GM13977 (cell line): ENCODE data around the gene PGGHG.
A peak's percentile ranks its signal among the peaks of the same experiment; 100 is the strongest.

ENCODE experiments used
- DNase-seq: peaks from one replicate; pipeline ENCODE4 v3.0.0; 2012; ENCODE audit warnings: low spot score
- CTCF ChIP-seq: IDR thresholded peaks from 2 replicates; pipeline ENCODE4 v1.5.1; 2012; ENCODE audit warnings: mild to moderate bottlenecking, control low read depth; ENCODE audit not compliant: insufficient read depth; ENCODE audit errors: extremely low read depth, missing control alignments
- in situ Hi-C: fragments of 300-500 bp; cut with MboI; formaldehyde crosslinking; loops from one replicate; pipeline ENCODE4 v1.12.0; 2022; ENCODE audit warnings: low sequenced_read_pairs, low pct_unique_long_range_greater_than_20kb, mixed read lengths, inconsistent platforms; ENCODE audit not compliant: unreplicated experiment

Gene PGGHG

GRCh38 chr11:280706-281485 lies 8.0 kb upstream of the PGGHG start:
- TF ChIP-seq CTCF: no peak
- in situ Hi-C loops: no loop called here

GRCh38 chr11:281486-282161 lies 7.3 kb upstream of the PGGHG start:
- DNase-seq: no peak

More at GRCh38 chr11:280706-281485, 8.0 kb upstream of the PGGHG start:
- DNase-seq: peak; percentile 55

GRCh38 chr11:282171-282570 lies 6.8 kb upstream of the PGGHG start:
- no peak for TF ChIP-seq CTCF
- no peak for DNase-seq
- in situ Hi-C loops: no loop called here

More at GRCh38 chr11:281486-282161, 7.3 kb upstream of the PGGHG start:
- no peak for TF ChIP-seq CTCF
- in situ Hi-C loops: no loop called here

GRCh38 chr11:282630-283360 lies 6.1 kb upstream of the PGGHG start:
- DNase-seq: no peak
- in situ Hi-C loops: no loop called here
- no peak for TF ChIP-seq CTCF

- in situ Hi-C loops: no loop called here
- DNase-seq: no peak
- no peak for TF ChIP-seq CTCF
Observed at GRCh38 chr11:283405-284104, 5.4 kb upstream of the PGGHG start.
